ENCODE results near the gene ACIN1. TPM values are rescaled to one million over a fixed set of nuclear protein-coding genes. Genes with fewer than 3 reads are reported as not detected.

Gene ACIN1
- total and polyA plus RNA-seq, 2 of the 13 experiments (the other 11 are each of a cell fraction or from before 2014, with no cell fraction given) = 165 to 183 TPM

GRCh38 chr14:23033251-23033727, 61.6 kb downstream of the ACIN1 start (continued):
- TF ChIP-seq, protein P1, sequence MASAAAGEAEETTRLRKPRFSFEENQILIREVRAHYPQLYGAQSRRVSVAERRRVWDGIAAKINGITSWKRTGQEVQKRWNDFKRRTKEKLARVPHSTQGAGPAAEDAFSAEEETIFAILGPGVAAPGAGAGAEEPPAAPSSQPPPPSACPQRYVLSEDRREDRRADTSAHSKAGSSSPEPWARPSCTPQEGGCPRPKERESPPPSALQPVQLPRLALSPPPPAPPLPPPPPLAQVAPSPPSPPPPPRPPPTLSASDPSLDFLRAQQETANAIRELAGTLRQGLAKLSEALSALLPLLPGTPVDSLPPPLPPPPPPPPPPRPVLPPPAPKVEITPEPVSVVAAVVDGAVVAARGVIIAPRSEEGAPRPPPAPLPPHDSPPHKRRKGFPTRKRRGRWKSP (CRISPR knock-in tag; IDR thresholded peaks at IDR 0.05) = no peak
- TF ChIP-seq ZNF670 (CRISPR knock-in tag; IDR thresholded peaks at IDR 0.05; ENCODE audit: borderline replicate concordance) = no peak
- TF ChIP-seq ZFP37 (CRISPR knock-in tag; IDR thresholded peaks at IDR 0.05; ENCODE audit: borderline replicate concordance) = no peak
- no peak for TF ChIP-seq TCF12 (IDR thresholded peaks at IDR 0.05)
- no peak for TF ChIP-seq TCF12 (CRISPR knock-in tag; IDR thresholded peaks at IDR 0.05)
- no peak for TF ChIP-seq NAIF1 (CRISPR knock-in tag; IDR thresholded peaks at IDR 0.05; ENCODE audit: borderline replicate concordance)
- TF ChIP-seq FOXC1 (CRISPR knock-in tag; IDR thresholded peaks at IDR 0.05; ENCODE audit: borderline replicate concordance) = no peak
- TF ChIP-seq GABPB1 (CRISPR knock-in tag; IDR thresholded peaks at IDR 0.05) = no peak
- no peak for TF ChIP-seq ZNF460 (CRISPR knock-in tag; IDR thresholded peaks at IDR 0.05; ENCODE audit: borderline replicate concordance)
- TF ChIP-seq, protein P2, sequence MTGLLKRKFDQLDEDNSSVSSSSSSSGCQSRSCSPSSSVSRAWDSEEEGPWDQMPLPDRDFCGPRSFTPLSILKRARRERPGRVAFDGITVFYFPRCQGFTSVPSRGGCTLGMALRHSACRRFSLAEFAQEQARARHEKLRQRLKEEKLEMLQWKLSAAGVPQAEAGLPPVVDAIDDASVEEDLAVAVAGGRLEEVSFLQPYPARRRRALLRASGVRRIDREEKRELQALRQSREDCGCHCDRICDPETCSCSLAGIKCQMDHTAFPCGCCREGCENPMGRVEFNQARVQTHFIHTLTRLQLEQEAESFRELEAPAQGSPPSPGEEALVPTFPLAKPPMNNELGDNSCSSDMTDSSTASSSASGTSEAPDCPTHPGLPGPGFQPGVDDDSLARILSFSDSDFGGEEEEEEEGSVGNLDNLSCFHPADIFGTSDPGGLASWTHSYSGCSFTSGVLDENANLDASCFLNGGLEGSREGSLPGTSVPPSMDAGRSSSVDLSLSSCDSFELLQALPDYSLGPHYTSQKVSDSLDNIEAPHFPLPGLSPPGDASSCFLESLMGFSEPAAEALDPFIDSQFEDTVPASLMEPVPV (CRISPR knock-in tag; IDR thresholded peaks at IDR 0.05) = no peak
- 0 out of 2 replicates have a peak, but pooled peaks have one; percentile 18 for TF ChIP-seq NFYB (CRISPR knock-in tag; IDR thresholded peaks at IDR 0.05)
- TF ChIP-seq ZNF672 (CRISPR knock-in tag; IDR thresholded peaks at IDR 0.05) = no peak
- TF ChIP-seq, protein P3, sequence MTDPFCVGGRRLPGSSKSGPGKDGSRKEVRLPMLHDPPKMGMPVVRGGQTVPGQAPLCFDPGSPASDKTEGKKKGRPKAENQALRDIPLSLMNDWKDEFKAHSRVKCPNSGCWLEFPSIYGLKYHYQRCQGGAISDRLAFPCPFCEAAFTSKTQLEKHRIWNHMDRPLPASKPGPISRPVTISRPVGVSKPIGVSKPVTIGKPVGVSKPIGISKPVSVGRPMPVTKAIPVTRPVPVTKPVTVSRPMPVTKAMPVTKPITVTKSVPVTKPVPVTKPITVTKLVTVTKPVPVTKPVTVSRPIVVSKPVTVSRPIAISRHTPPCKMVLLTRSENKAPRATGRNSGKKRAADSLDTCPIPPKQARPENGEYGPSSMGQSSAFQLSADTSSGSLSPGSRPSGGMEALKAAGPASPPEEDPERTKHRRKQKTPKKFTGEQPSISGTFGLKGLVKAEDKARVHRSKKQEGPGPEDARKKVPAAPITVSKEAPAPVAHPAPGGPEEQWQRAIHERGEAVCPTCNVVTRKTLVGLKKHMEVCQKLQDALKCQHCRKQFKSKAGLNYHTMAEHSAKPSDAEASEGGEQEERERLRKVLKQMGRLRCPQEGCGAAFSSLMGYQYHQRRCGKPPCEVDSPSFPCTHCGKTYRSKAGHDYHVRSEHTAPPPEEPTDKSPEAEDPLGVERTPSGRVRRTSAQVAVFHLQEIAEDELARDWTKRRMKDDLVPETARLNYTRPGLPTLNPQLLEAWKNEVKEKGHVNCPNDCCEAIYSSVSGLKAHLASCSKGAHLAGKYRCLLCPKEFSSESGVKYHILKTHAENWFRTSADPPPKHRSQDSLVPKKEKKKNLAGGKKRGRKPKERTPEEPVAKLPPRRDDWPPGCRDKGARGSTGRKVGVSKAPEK (CRISPR knock-in tag; IDR thresholded peaks at IDR 0.05; ENCODE audit: borderline replicate concordance) = no peak
- TF ChIP-seq, protein P4, sequence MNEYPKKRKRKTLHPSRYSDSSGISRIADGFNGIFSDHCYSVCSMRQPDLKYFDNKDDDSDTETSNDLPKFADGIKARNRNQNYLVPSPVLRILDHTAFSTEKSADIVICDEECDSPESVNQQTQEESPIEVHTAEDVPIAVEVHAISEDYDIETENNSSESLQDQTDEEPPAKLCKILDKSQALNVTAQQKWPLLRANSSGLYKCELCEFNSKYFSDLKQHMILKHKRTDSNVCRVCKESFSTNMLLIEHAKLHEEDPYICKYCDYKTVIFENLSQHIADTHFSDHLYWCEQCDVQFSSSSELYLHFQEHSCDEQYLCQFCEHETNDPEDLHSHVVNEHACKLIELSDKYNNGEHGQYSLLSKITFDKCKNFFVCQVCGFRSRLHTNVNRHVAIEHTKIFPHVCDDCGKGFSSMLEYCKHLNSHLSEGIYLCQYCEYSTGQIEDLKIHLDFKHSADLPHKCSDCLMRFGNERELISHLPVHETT (CRISPR knock-in tag; conservative IDR thresholded peaks at IDR 0.05) = 0 out of 2 replicates have a peak, but pooled peaks have one; percentile 52
- TF ChIP-seq TFDP2 (CRISPR knock-in tag; IDR thresholded peaks at IDR 0.05) = no peak
- TF ChIP-seq HOXA9 (CRISPR knock-in tag; IDR thresholded peaks at IDR 0.05; ENCODE audit: borderline replicate concordance) = no peak
- TF ChIP-seq EED (CRISPR knock-in tag; IDR thresholded peaks at IDR 0.05) = peak; percentile 72; the same call in 1 of the 2 replicates
- TF ChIP-seq ZFAT (CRISPR knock-in tag; conservative IDR thresholded peaks at IDR 0.05) = no peak
- TF ChIP-seq HNRNPLL (IDR thresholded peaks at IDR 0.05; ENCODE audit: low read depth, low read length, poor library complexity, severe bottlenecking) = no peak
- no peak for TF ChIP-seq ZNF160 (CRISPR knock-in tag; IDR thresholded peaks at IDR 0.05)
- no peak for TF ChIP-seq NR3C1 (CRISPR knock-in tag; IDR thresholded peaks at IDR 0.05)
- no peak for TF ChIP-seq ZNF589 (CRISPR knock-in tag; conservative IDR thresholded peaks at IDR 0.05)
- TF ChIP-seq ZNF446 (CRISPR knock-in tag; IDR thresholded peaks at IDR 0.05) = no peak

All from HepG2 (cell line).